A673 (cell line): ENCODE measurements around the gene ARSG. TPM values are rescaled to one million over a fixed set of nuclear protein-coding genes. Genes with fewer than 3 reads are reported as not detected.

Experiments
- BruUV-seq: library from RNA; stranded (reverse); fragments of 400-500 nt; replicated peaks from 2 replicates; lab custom pipeline; 2021; lab: Mats Ljungman, UMichigan
- CTCF ChIA-PET: fragments of 300-600 bp; sonication (Branson Sonifier 250); formaldehyde crosslinking; loops from one replicate; lab custom pipeline; 2022; ENCODE audit warnings: antibody characterized with exemption; lab: Charles Lee
- POLR2A ChIA-PET: fragments of 300-600 bp; sonication (Branson Sonifier 250); formaldehyde crosslinking; loops from one replicate; lab custom pipeline; 2022; ENCODE audit warnings: antibody characterized with exemption; ENCODE audit not compliant: low non-redundant PET; lab: Charles Lee
- DNase-seq: peaks from one replicate; pipeline ENCODE4 v3.0.0-alpha.2; 2015; ENCODE audit warnings: low spot score
- H3K27ac ChIP-seq: fragments of 200-600 bp; sonication (generic); 2 replicates; pipeline ENCODE4 v1.5.1; 2016; ENCODE audit warnings: mixed run types, low read depth, mild to moderate bottlenecking, mixed read lengths, antibody characterized with exemption, low read length; ENCODE audit not compliant: poor library complexity, severe bottlenecking
- H3K27me3 ChIP-seq: fragments of 200-600 bp; sonication (generic); replicated peaks from 2 replicates; pipeline ENCODE4 v1.6.1; 2017; ENCODE audit warnings: mixed run types, low read depth, mild to moderate bottlenecking, mixed read lengths, antibody characterized with exemption, low read length; ENCODE audit not compliant: insufficient read depth, poor library complexity
- H3K36me3 ChIP-seq: fragments of 200-600 bp; sonication (generic); 2 replicates; pipeline ENCODE4 v1.6.1; 2016; ENCODE audit warnings: mixed run types, mild to moderate bottlenecking, mixed read lengths, antibody characterized with exemption, low read length; ENCODE audit not compliant: insufficient read depth, poor library complexity, severe bottlenecking
- H3K4me1 ChIP-seq: fragments of 200-600 bp; sonication (generic); 2 replicates; pipeline ENCODE4 v1.6.1; 2017; ENCODE audit warnings: mixed run types, mild to moderate bottlenecking, mixed read lengths, antibody characterized with exemption, low read length; ENCODE audit not compliant: insufficient read depth, poor library complexity, severe bottlenecking
- H3K4me3 ChIP-seq: fragments of 200-600 bp; sonication (generic); 2 replicates; pipeline ENCODE4 v1.5.1; 2016; ENCODE audit warnings: low read depth, mixed run types, mild to moderate bottlenecking, mixed read lengths, low read length; ENCODE audit not compliant: poor library complexity, severe bottlenecking
- H3K9me3 ChIP-seq: fragments of 200-600 bp; sonication (generic); 2 replicates; pipeline ENCODE4 v1.6.1; 2016; ENCODE audit warnings: mixed run types, low read depth, mild to moderate bottlenecking, mixed read lengths, antibody characterized with exemption, low read length; ENCODE audit not compliant: poor library complexity, severe bottlenecking
- EZH2 ChIP-seq: fragments of 200-600 bp; sonication (generic); IDR thresholded peaks from 2 replicates; pipeline ENCODE4 v1.6.1; 2017; ENCODE audit warnings: borderline replicate concordance, low read depth, mild to moderate bottlenecking, mixed read lengths, antibody characterized with exemption, low read length; ENCODE audit not compliant: poor library complexity, severe bottlenecking
- intact Hi-C: fragments of 100-400 bp; cut with micrococcal nuclease; formaldehyde crosslinking; loops from one replicate; pipeline ENCODE4 v1.10.0; 2022; ENCODE audit not compliant: unreplicated experiment
- total RNA-seq: library from RNA; stranded (reverse); gene quantifications from 2 replicates; pipeline ENCODE4 v1.2.3, GENCODE V29; 2021
- TF ChIP-seq, protein P1 (sequence below): fragments of 300-800, 200-600 bp; sonication (generic); conservative IDR thresholded peaks from 2 replicates; pipeline ENCODE4 v1.5.1; 2017; ENCODE audit warnings: low read depth, mild to moderate bottlenecking, antibody characterized with exemption, low read length, moderate library complexity, mixed read lengths

The ARSG gene
- total RNA-seq, 1 experiment from 2014 or later, result 1.0 TPM

DNA sequence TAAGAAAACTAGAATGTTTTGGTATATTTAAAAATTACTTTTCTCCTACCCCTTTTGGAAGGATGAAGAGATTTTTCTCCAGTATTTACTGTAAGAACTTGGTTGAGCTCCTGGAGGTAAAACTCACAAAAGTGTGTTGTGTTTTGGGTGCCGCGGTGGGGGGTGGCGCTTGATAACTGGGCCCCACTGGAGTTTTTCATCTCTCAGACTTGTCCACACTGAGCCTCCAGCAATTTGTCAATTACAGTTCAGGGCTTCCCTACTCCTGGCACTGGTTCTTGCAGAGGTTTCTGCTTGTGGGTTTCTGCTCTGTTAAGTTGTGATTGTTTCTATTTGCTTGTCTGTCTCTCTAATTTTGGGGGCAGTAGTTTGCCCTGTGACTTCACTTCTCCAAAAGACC lies 126.0 kb downstream of the ARSG start:
- H3K4me3 ChIP-seq, result no peak overlapping the region
- no peaks in the 10 kb centered on the region for H3K9me3 ChIP-seq
- no peak overlapping the region for H3K27ac ChIP-seq
- BruUV-seq, result no TSS peak
- intact Hi-C loops, result no loop called here
- CTCF ChIA-PET, result no interaction called here
- H3K4me1 ChIP-seq, result no peaks in the 10 kb centered on the region
- no peak for TF ChIP-seq EZH2
- TF ChIP-seq, protein P1, sequence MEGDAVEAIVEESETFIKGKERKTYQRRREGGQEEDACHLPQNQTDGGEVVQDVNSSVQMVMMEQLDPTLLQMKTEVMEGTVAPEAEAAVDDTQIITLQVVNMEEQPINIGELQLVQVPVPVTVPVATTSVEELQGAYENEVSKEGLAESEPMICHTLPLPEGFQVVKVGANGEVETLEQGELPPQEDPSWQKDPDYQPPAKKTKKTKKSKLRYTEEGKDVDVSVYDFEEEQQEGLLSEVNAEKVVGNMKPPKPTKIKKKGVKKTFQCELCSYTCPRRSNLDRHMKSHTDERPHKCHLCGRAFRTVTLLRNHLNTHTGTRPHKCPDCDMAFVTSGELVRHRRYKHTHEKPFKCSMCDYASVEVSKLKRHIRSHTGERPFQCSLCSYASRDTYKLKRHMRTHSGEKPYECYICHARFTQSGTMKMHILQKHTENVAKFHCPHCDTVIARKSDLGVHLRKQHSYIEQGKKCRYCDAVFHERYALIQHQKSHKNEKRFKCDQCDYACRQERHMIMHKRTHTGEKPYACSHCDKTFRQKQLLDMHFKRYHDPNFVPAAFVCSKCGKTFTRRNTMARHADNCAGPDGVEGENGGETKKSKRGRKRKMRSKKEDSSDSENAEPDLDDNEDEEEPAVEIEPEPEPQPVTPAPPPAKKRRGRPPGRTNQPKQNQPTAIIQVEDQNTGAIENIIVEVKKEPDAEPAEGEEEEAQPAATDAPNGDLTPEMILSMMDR, result no peak
- peaks cover 15% of the 10 kb centered on the region for H3K27me3 ChIP-seq
- no peak for DNase-seq
- H3K36me3 ChIP-seq, result no peaks in the 10 kb centered on the region
- POLR2A ChIA-PET, result no interaction called here

DNA sequence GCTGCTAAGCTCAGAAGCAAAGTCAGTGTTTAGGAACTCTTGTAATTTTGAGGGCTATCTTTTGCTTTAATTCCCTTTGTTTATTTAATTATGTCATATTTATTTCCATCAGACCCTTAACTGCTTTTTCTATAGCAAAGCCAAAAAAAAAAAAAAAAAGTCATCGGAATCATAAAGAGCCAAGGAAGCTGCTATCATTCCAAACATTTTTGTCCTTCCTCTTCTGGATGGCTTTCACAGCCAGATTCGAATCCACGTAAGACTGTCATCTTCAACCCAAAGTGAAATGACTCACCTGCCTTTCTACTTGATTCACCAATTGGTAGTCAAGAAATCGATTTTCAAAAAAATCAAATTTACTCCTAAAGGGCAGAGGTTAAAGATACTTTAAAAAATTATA lies 127.6 kb downstream of the ARSG start:
- Histone ChIP-seq H3K36me3 (no peaks in the 10 kb centered on the region), H3K27me3 (peaks cover 15% of the 10 kb centered on the region), H3K4me1 (no peaks in the 10 kb centered on the region), H3K4me3 (no peak overlapping the region), H3K27ac (no peak overlapping the region), H3K9me3 (no peaks in the 10 kb centered on the region)
- no peak for DNase-seq
- TF ChIP-seq EZH2, result no peak
- TF ChIP-seq, protein P1, result no peak
- no TSS peak for BruUV-seq
- POLR2A ChIA-PET, result interaction anchor here (0.6 kb wide), 1 partner anchor 78 kb away, joined by 3 read pairs; no protein-coding TSS in a partner anchor
- CTCF ChIA-PET, result no interaction called here
- intact Hi-C loops, result no loop called here

DNA sequence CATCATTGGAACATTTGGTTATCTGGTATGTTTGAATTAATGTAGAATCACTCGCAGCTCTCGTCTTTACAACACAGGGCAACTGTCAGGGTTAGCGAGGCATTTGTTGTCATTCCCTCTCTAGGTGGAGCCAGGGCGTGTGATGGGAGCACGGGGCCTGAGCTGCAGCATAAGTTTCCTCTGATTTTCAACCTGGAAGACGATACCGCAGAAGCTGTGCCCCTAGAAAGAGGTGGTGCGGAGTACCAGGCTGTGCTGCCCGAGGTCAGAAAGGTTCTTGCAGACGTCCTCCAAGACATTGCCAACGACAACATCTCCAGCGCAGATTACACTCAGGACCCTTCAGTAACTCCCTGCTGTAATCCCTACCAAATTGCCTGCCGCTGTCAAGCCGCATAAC lies 128.8 kb downstream of the ARSG start:
- POLR2A ChIA-PET, result no interaction called here
- Histone ChIP-seq H3K27ac (no peak overlapping the region), H3K36me3 (no peaks in the 10 kb centered on the region), H3K27me3 (peaks cover 12% of the 10 kb centered on the region), H3K4me1 (no peaks in the 10 kb centered on the region), H3K4me3 (no peak overlapping the region), H3K9me3 (no peaks in the 10 kb centered on the region)
- CTCF ChIA-PET, result no interaction called here
- DNase-seq, result no peak
- intact Hi-C loops, result no loop called here
- TF ChIP-seq, protein P1, result no peak
- no peak for TF ChIP-seq EZH2
- BruUV-seq, result no TSS peak
